ENCODE data around the gene PPFIA1. TPM values are rescaled to one million over a fixed set of nuclear protein-coding genes. Genes with fewer than 3 reads are reported as not detected.
A peak's percentile ranks its signal among the peaks of the same experiment; 100 is the strongest.

The PPFIA1 gene
- total RNA-seq, 2 donors from 2014 or later: 47.8 to 82.9 TPM

GRCh38 chr11:70343636-70344035 lies 73.1 kb downstream of the PPFIA1 start:
- H3K27me3 ChIP-seq (replicated peaks; ENCODE audit: insufficient read depth): no peaks in the 10 kb centered on the region
- no peak overlapping the region for H3K27ac ChIP-seq
- TF ChIP-seq, protein P1, sequence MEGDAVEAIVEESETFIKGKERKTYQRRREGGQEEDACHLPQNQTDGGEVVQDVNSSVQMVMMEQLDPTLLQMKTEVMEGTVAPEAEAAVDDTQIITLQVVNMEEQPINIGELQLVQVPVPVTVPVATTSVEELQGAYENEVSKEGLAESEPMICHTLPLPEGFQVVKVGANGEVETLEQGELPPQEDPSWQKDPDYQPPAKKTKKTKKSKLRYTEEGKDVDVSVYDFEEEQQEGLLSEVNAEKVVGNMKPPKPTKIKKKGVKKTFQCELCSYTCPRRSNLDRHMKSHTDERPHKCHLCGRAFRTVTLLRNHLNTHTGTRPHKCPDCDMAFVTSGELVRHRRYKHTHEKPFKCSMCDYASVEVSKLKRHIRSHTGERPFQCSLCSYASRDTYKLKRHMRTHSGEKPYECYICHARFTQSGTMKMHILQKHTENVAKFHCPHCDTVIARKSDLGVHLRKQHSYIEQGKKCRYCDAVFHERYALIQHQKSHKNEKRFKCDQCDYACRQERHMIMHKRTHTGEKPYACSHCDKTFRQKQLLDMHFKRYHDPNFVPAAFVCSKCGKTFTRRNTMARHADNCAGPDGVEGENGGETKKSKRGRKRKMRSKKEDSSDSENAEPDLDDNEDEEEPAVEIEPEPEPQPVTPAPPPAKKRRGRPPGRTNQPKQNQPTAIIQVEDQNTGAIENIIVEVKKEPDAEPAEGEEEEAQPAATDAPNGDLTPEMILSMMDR (IDR thresholded peaks at IDR 0.05): no peak
- peaks cover 30% of the 10 kb centered on the region for H3K36me3 ChIP-seq
- H3K4me3 ChIP-seq: no peak overlapping the region
- no peaks in the 10 kb centered on the region for H3K9me3 ChIP-seq
- DNase-seq (ENCODE audit: low spot score) (no peak), ATAC-seq (ENCODE audit: insufficient number of reproducible peaks, low FRiP score, low read depth) (no peak)
- H3K4me1 ChIP-seq (ENCODE audit: control insufficient read depth in 1 of 2, low read depth in 2 of 2): no peaks in the 10 kb centered on the region

DNA sequence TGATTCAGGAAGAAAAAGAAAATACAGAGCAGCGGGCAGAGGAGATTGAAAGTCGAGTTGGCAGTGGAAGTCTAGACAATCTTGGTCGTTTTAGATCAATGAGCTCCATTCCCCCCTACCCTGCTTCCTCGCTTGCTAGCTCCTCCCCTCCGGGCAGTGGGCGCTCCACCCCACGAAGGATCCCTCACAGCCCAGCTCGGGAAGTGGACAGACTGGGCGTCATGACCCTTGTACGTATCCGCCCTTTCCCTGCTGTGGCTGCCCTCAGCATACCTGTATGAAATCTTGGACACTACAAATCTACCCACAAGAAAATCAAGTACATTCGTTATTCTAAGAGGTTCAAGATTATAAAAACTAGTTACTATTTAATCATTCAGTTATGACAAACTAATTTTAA lies 77.7 kb downstream of the PPFIA1 start:
- DNase-seq (ENCODE audit: low spot score) (no peak), ATAC-seq (ENCODE audit: insufficient number of reproducible peaks, low FRiP score, low read depth) (no peak)
- Histone ChIP-seq H3K27ac (no peak overlapping the region), H3K36me3 (peaks cover 24% of the 10 kb centered on the region), H3K9me3 (no peaks in the 10 kb centered on the region), H3K4me3 (no peak overlapping the region), H3K4me1 (ENCODE audit: control insufficient read depth in 1 of 2, low read depth in 2 of 2) (peaks cover 0 to 4% of the 10 kb centered on the region in 2 donors), H3K27me3 (replicated peaks; ENCODE audit: insufficient read depth) (no peaks in the 10 kb centered on the region)
- TF ChIP-seq, protein P1 (IDR thresholded peaks at IDR 0.05): no peak

DNA sequence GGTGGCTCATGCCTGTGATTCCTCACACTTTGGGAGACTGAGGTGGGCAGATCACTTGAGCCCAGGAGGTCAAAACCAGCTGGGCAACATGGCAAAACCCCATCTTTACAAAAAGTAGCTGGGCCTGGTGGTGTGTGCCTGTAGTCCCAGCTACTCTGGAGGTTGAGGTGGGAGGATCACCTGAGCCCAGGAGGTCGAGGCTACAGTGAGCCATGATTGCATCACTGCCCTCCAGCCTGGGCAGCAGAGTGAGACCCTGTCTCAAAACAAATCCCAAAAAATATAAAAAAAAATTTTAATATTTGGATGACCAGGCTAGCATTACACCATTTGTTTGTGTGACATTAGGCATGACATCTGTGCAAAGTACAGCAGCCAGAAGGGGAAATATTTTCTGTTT lies 78.1 kb downstream of the PPFIA1 start:
- H3K4me1 ChIP-seq (ENCODE audit: control insufficient read depth in 1 of 2, low read depth in 2 of 2): peaks cover 0 to 4% of the 10 kb centered on the region in 2 donors
- DNase-seq (ENCODE audit: low spot score) (no peak), ATAC-seq (ENCODE audit: insufficient number of reproducible peaks, low FRiP score, low read depth) (no peak)
- H3K27me3 ChIP-seq (replicated peaks; ENCODE audit: insufficient read depth): no peaks in the 10 kb centered on the region
- TF ChIP-seq, protein P1 (IDR thresholded peaks at IDR 0.05): no peak
- H3K9me3 ChIP-seq: no peaks in the 10 kb centered on the region
- no peak overlapping the region for H3K27ac ChIP-seq
- peaks cover 20% of the 10 kb centered on the region for H3K36me3 ChIP-seq
- no peak overlapping the region for H3K4me3 ChIP-seq

GRCh38 chr11:70351646-70352045 lies 81.2 kb downstream of the PPFIA1 start:
- H3K36me3 ChIP-seq: peaks cover 19% of the 10 kb centered on the region
- peaks cover 0 to 4% of the 10 kb centered on the region in 2 donors for H3K4me1 ChIP-seq (ENCODE audit: control insufficient read depth in 1 of 2, low read depth in 2 of 2)
- H3K4me3 ChIP-seq: no peak overlapping the region
- no peak for ATAC-seq (ENCODE audit: insufficient number of reproducible peaks, low FRiP score, low read depth)
- TF ChIP-seq, protein P1 (IDR thresholded peaks at IDR 0.05): no peak
- H3K27ac ChIP-seq: peak overlapping the region in 1 of 2 donors; percentile 9
- DNase-seq (ENCODE audit: low spot score): no peak
- H3K9me3 ChIP-seq: no peaks in the 10 kb centered on the region
- H3K27me3 ChIP-seq (replicated peaks; ENCODE audit: insufficient read depth): no peaks in the 10 kb centered on the region

DNA sequence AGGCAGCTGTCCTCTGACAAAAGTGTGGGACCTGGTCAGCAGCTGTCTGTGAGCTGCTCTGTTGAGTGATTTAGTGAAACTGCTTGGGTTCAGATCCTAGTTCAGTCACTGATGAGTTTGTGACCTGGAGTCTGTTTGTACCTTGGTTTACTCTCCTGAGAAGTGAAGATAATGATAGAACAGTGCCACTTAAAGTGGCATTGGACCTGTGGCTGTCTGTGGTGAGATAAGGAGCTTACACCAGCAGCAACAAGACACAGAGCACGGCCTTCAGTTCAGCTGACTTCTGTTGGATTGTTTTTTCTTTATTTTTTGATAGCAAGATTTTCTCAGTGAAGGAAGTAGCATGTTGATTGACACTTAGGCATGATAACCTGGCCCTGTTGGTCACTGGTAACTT lies 81.6 kb downstream of the PPFIA1 start:
- Histone ChIP-seq H3K27me3 (replicated peaks; ENCODE audit: insufficient read depth) (no peaks in the 10 kb centered on the region), H3K4me3 (no peak overlapping the region), H3K27ac (peak overlapping the region; percentile 1 to 9), H3K4me1 (ENCODE audit: control insufficient read depth in 1 of 2, low read depth in 2 of 2) (peaks cover 0 to 4% of the 10 kb centered on the region in 2 donors), H3K36me3 (peaks cover 20% of the 10 kb centered on the region), H3K9me3 (no peaks in the 10 kb centered on the region)
- no peak for ATAC-seq (ENCODE audit: insufficient number of reproducible peaks, low FRiP score, low read depth)
- DNase-seq (ENCODE audit: low spot score): no peak
- TF ChIP-seq, protein P1 (IDR thresholded peaks at IDR 0.05): no peak

All from thoracic aorta (tissue), 2 donors.